B cell (primary cell): ENCODE results near the gene SPPL3. TPM values are rescaled to one million over a fixed set of nuclear protein-coding genes. Genes with fewer than 3 reads are reported as not detected.

Experiments
- ATAC-seq: fragments of 200-7000 bp; cut with Tn5 transposase; one replicate; pipeline ENCODE4 v1.10.0; 2021; ENCODE audit warnings: low read depth, mild to moderate bottlenecking, moderate number of reproducible peaks, moderate library complexity
- CTCF ChIA-PET: fragments of 350-600 bp; sonication (Branson Sonifier 250); formaldehyde crosslinking; loops from one replicate; lab custom pipeline; 2021; ENCODE audit warnings: antibody characterized with exemption, inconsistent platforms; lab: Charles Lee
- POLR2A ChIA-PET: fragments of 350-600 bp; sonication (Branson Sonifier 250); formaldehyde crosslinking; loops from one replicate; lab custom pipeline; 2021; ENCODE audit warnings: antibody characterized with exemption; lab: Charles Lee
- DNase-seq: peaks from one replicate; pipeline ENCODE4 v3.0.0; 2013
- H2AFZ ChIP-seq: 2 replicates; pipeline ENCODE4 v1.6.1; 2012; ENCODE audit warnings: mild to moderate bottlenecking, low read depth, low read length; ENCODE audit not compliant: insufficient read depth, poor library complexity, severe bottlenecking
- H3K27ac ChIP-seq, 2 donors: 1 replicate in 1 of 2; 2 replicates in 1 of 2; pipeline ENCODE4 v1.5.1; 2012 to 2013; ENCODE audit warnings: low read length in 2 of 2, mild to moderate bottlenecking in 2 of 2, moderate library complexity in 1 of 2
- H3K27me3 ChIP-seq, 4 experiments: fragments of 200-600 bp in 1 of 4; sonication (generic) in 1 of 4; replicated peaks in 1 of 4; 1 replicate in 2 of 4; 2 replicates in 2 of 4; pipeline versions ENCODE4 v1.6.1 to v1.7.0; 2013 to 2016; ENCODE audit warnings: low read length in 3 of 4, mild to moderate bottlenecking in 2 of 4, mixed read lengths in 1 of 4, moderate library complexity in 1 of 4; ENCODE audit not compliant: insufficient read depth in 4 of 4, control insufficient read depth in 3 of 4; ENCODE audit errors: control extremely low read depth in 1 of 4
- H3K36me3 ChIP-seq, 2 experiments: replicated peaks in 1 of 2; 1 replicate in 1 of 2; 2 replicates in 1 of 2; pipeline versions ENCODE4 v1.6.1 to v1.7.1; 2013; ENCODE audit warnings: low read length in 1 of 2; ENCODE audit not compliant: insufficient read depth in 2 of 2, control insufficient read depth in 1 of 2; ENCODE audit errors: control extremely low read depth in 1 of 2, extremely low read depth in 1 of 2
- H3K4me1 ChIP-seq, 2 donors: fragments of 200-600 bp in 1 of 2; sonication (generic) in 1 of 2; 1 replicate in 1 of 2; 2 replicates in 1 of 2; pipeline versions ENCODE4 v1.5.1 to v1.6.1; 2013 to 2017; ENCODE audit warnings: low read length in 2 of 2; ENCODE audit not compliant: control insufficient read depth in 2 of 2, insufficient read depth in 2 of 2
- H3K4me2 ChIP-seq: replicated peaks from 2 replicates; pipeline ENCODE3; 2012; ENCODE audit warnings: mild to moderate bottlenecking, low read depth, low read length; ENCODE audit not compliant: poor library complexity, severe bottlenecking
- H3K4me3 ChIP-seq, 5 experiments: fragments of 200-600 bp in 1 of 5; sonication (generic) in 1 of 5; 1 replicate in 3 of 5; 2 replicates in 2 of 5; pipeline versions ENCODE4 v1.5.1 to v1.7.0; 2011 to 2016; ENCODE audit warnings: low read length in 4 of 5, mild to moderate bottlenecking in 4 of 5, low read depth in 2 of 5, control low read depth in 1 of 5, moderate library complexity in 1 of 5; ENCODE audit not compliant: insufficient read depth in 1 of 5; ENCODE audit errors: control extremely low read depth in 1 of 5, extremely low read depth in 1 of 5
- H3K79me2 ChIP-seq: fragments of 200-600 bp; sonication (generic); one replicate; pipeline ENCODE4 v1.6.0; 2016; ENCODE audit warnings: low read length; ENCODE audit not compliant: control insufficient read depth, insufficient read depth
- H3K9ac ChIP-seq: fragments of 200-600 bp; sonication (generic); 2 replicates; pipeline ENCODE4 v1.6.1; 2017; ENCODE audit warnings: mild to moderate bottlenecking, low read length, moderate library complexity
- H3K9me3 ChIP-seq, 3 donors: one replicate each; pipeline versions ENCODE4 v1.6.1 to v1.7.1; 2013; ENCODE audit warnings: low read length in 2 of 3; ENCODE audit not compliant: control insufficient read depth in 2 of 3, insufficient read depth in 1 of 3; ENCODE audit errors: control extremely low read depth in 1 of 3
- H4K20me1 ChIP-seq: 2 replicates; pipeline ENCODE4 v1.6.0; 2012; ENCODE audit warnings: mild to moderate bottlenecking, low read length; ENCODE audit not compliant: insufficient read depth, control insufficient read depth, poor library complexity, severe bottlenecking
- H3K27ac Mint-ChIP-seq: one replicate; pipeline ENCODE4 v1.8.0; 2021; ENCODE audit warnings: mixed read lengths
- H3K27me3 Mint-ChIP-seq: one replicate; pipeline ENCODE4 v1.8.0; 2021; ENCODE audit warnings: mixed read lengths
- H3K4me1 Mint-ChIP-seq: one replicate; pipeline ENCODE4 v1.8.0; 2021; ENCODE audit warnings: mixed read lengths
- H3K4me3 Mint-ChIP-seq: one replicate; pipeline ENCODE4 v1.8.0; 2021; ENCODE audit warnings: mixed read lengths
- H3K9me3 Mint-ChIP-seq: one replicate; pipeline ENCODE4 v1.8.0; 2022; ENCODE audit warnings: mixed read lengths; ENCODE audit not compliant: insufficient read depth
- CTCF ChIP-seq: fragments of 200-600 bp; IDR thresholded peaks from one replicate; pipeline ENCODE4 v1.8.0; 2022; ENCODE audit warnings: antibody characterized with exemption, mild to moderate bottlenecking
- EZH2 ChIP-seq: IDR thresholded peaks from 2 replicates; pipeline ENCODE4 v1.6.1; 2012; ENCODE audit warnings: borderline replicate concordance, low read depth, mild to moderate bottlenecking, moderate library complexity, low read length; ENCODE audit not compliant: insufficient read depth, poor library complexity, severe bottlenecking
- WGBS: methylation state at CpG from one replicate; pipeline ENCODE4 v1.1.5; 2013; ENCODE audit warnings: missing lambda C conversion rate; ENCODE audit not compliant: insufficient coverage; 5-methylcytosine and 5-hydroxymethylcytosine counted together
- intact Hi-C: fragments of 100-400 bp; cut with micrococcal nuclease; formaldehyde crosslinking; loops from one replicate; pipeline ENCODE4 v1.10.0; 2022
- polyA plus RNA-seq: library from polyadenylated mRNA; depleted of rRNA; stranded (reverse); fragments of >200 nt; gene quantifications from 2 replicates; pipeline ENCODE4 v1.2.3, GENCODE V29; 2012
- total RNA-seq, 2 donors: library from RNA; stranded (reverse); fragments of 120-200 nt in 1 of 2; gene quantifications; 1 replicate in 1 of 2; 2 replicates in 1 of 2; pipeline versions ENCODE4 v1.2.3 to v1.2.4, GENCODE V29; 2013 to 2022

SPPL3 gene
- total and polyA plus RNA-seq, 2 donors (not counting 1 experiment from before 2014, with no cell fraction given) = 12.3 to 43.6 TPM

- peaks cover 3% of the 10 kb centered on the region for H3K27me3 Mint-ChIP-seq
- H3K4me3 ChIP-seq = no peak overlapping the region
- no peak overlapping the region for H3K27ac Mint-ChIP-seq
- H3K4me1 ChIP-seq = no peaks in the 10 kb centered on the region
- no peak overlapping the region for H3K4me3 Mint-ChIP-seq
- H3K27ac ChIP-seq = no peak overlapping the region
- 85% methylated on average over 4 of the region's 5 CpGs for WGBS
- H3K9me3 ChIP-seq = no peaks in the 10 kb centered on the region
- CTCF ChIA-PET = no interaction called here
- no peak overlapping the region for H2AFZ ChIP-seq
- intact Hi-C loops = no loop called here
- peaks cover 0 to 3% (median 0%) of the 10 kb centered on the region in 4 experiments for H3K27me3 ChIP-seq
- H4K20me1 ChIP-seq = no peaks in the 10 kb centered on the region
- no peak overlapping the region for H3K4me2 ChIP-seq
- TF ChIP-seq CTCF (no peak), EZH2 (no peak)
- POLR2A ChIA-PET = interaction anchor here (0.7 kb wide), 1 partner anchor 51 kb away, joined by 3 read pairs; no protein-coding TSS in a partner anchor
- H3K4me1 Mint-ChIP-seq = no peaks in the 10 kb centered on the region
- no peaks in the 10 kb centered on the region for H3K36me3 ChIP-seq
- no peaks in the 10 kb centered on the region for H3K9me3 Mint-ChIP-seq
- ATAC-seq (no peak), DNase-seq (no peak)
- H3K9ac ChIP-seq = no peak overlapping the region
- no peaks in the 10 kb centered on the region for H3K79me2 ChIP-seq
Measured at GRCh38 chr12:120930032-120930431, 25.9 kb upstream of the SPPL3 start.

GRCh38 chr12:120928864-120929652 is 24.9 kb upstream of the SPPL3 start:
- H3K4me3 Mint-ChIP-seq = no peak overlapping the region
- ATAC-seq (no peak), DNase-seq (no peak)
- peaks cover 3% of the 10 kb centered on the region for H3K27me3 Mint-ChIP-seq
- no peaks in the 10 kb centered on the region for H3K4me1 Mint-ChIP-seq
- Histone ChIP-seq H3K4me1 (no peaks in the 10 kb centered on the region), H3K4me3 (no peak overlapping the region), H3K9ac (no peak overlapping the region), H3K36me3 (no peaks in the 10 kb centered on the region), H4K20me1 (no peaks in the 10 kb centered on the region), H3K27me3 (peaks cover 0 to 3% (median 0%) of the 10 kb centered on the region in 4 experiments), H3K4me2 (no peak overlapping the region), H3K79me2 (no peaks in the 10 kb centered on the region), H2AFZ (no peak overlapping the region), H3K9me3 (no peaks in the 10 kb centered on the region), H3K27ac (no peak overlapping the region)
- CTCF ChIA-PET = no interaction called here
- no peak overlapping the region for H3K27ac Mint-ChIP-seq
- TF ChIP-seq CTCF (no peak), EZH2 (no peak)
- WGBS = 89% methylated on average over 11 of the region's 13 CpGs
- H3K9me3 Mint-ChIP-seq = no peaks in the 10 kb centered on the region
- POLR2A ChIA-PET = interaction anchor here (0.7 kb wide), 1 partner anchor 52 kb away, joined by 3 read pairs; no protein-coding TSS in a partner anchor
- intact Hi-C loops = no loop called here
